ENCODE results near the gene ARL15. TPM values are rescaled to one million over a fixed set of nuclear protein-coding genes. Genes with fewer than 3 reads are reported as not detected.
A peak's percentile ranks its signal among the peaks of the same experiment; 100 is the strongest.

Gene ARL15
- total RNA-seq, 1 donor from 2014 or later: 28.9 TPM

DNA sequence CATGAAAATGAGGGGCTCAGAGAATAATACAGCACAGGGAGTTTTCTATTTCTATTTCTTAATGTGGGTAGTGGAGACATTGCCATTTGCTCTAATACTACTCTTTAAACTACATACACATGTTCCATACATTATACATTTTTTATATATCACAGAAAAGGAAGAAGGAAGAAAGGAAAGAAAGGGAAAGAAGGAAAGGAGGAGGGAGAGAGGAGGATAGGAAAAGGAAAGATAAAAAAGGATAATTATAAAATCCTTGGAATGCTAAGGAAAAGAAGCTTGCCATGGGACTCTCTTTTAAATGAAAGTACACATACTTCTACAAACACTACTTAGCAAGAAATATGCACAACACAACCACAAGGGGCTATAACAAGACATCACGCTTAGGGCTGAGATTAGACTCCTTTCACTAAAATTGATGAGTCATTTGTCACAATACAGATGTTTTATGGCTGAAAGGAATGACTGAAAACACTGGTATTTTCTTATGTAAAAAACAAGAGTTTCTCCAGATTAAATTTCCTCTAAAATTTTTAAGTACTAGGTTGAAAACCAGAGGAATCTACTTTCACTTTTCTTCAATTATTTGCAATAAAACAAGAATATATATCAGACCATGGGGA, 219.8 kb downstream of the ARL15 start:
- Mint-ChIP-seq H3K27ac (no peak overlapping the region), H3K4me3 (ENCODE audit: low read depth) (no peak overlapping the region), H3K9me3 (ENCODE audit: low read depth) (no peaks in the 10 kb centered on the region), H3K4me1 (ENCODE audit: low read depth) (no peaks in the 10 kb centered on the region), H3K27me3 (no peaks in the 10 kb centered on the region), H3K36me3 (ENCODE audit: insufficient read depth) (no peaks in the 10 kb centered on the region)
- TF ChIP-seq CTCF (IDR thresholded peaks at IDR 0.05; ENCODE audit: unreplicated experiment): peak; percentile 28
- DNase-seq (ENCODE audit: low spot score, unreplicated experiment): no peak

DNA sequence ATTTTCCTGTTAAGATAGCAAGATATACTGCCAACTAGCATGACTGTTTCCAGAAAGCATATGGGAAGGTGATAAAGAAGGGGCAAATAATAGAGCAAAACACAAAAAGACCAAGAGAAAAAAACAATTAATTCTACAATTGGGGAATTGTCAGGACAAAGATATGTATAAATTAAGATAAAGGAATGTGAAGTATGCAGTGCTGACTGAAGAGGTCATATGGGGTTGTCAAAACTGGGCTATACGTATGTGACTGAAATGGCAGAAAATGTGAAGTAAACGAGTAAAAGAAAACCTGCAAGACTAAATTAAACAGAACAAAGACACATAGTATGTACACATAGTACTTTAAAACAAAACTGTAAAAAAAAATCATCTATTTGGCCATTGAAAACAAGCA, 222.3 kb downstream of the ARL15 start:
- H3K27me3 Mint-ChIP-seq: no peaks in the 10 kb centered on the region
- no peak overlapping the region for H3K4me3 Mint-ChIP-seq (ENCODE audit: low read depth)
- no peak overlapping the region for H3K27ac Mint-ChIP-seq
- H3K4me1 Mint-ChIP-seq (ENCODE audit: low read depth): no peaks in the 10 kb centered on the region
- no peak for DNase-seq (ENCODE audit: low spot score, unreplicated experiment)
- peaks cover 1% of the 10 kb centered on the region for H3K36me3 Mint-ChIP-seq (ENCODE audit: insufficient read depth)
- no peak for TF ChIP-seq CTCF (IDR thresholded peaks at IDR 0.05; ENCODE audit: unreplicated experiment)
- no peaks in the 10 kb centered on the region for H3K9me3 Mint-ChIP-seq (ENCODE audit: low read depth)

GRCh38 chr5:54087436-54087835, 222.9 kb downstream of the ARL15 start:
- H3K27ac Mint-ChIP-seq: no peak overlapping the region
- peaks cover 1% of the 10 kb centered on the region for H3K36me3 Mint-ChIP-seq (ENCODE audit: insufficient read depth)
- H3K4me3 Mint-ChIP-seq (ENCODE audit: low read depth): no peak overlapping the region

GRCh38 chr5:54086191-54086590, 224.2 kb downstream of the ARL15 start:
- no peak for DNase-seq (ENCODE audit: low spot score, unreplicated experiment)
- no peak for TF ChIP-seq CTCF (IDR thresholded peaks at IDR 0.05; ENCODE audit: unreplicated experiment)
- Mint-ChIP-seq H3K36me3 (ENCODE audit: insufficient read depth) (peaks cover 4% of the 10 kb centered on the region), H3K4me3 (ENCODE audit: low read depth) (no peak overlapping the region), H3K4me1 (ENCODE audit: low read depth) (no peaks in the 10 kb centered on the region), H3K9me3 (ENCODE audit: low read depth) (no peaks in the 10 kb centered on the region), H3K27ac (no peak overlapping the region), H3K27me3 (no peaks in the 10 kb centered on the region)

More at GRCh38 chr5:54087436-54087835, 222.9 kb downstream of the ARL15 start:
- Mint-ChIP-seq H3K4me1 (ENCODE audit: low read depth) (no peaks in the 10 kb centered on the region), H3K27me3 (no peaks in the 10 kb centered on the region), H3K9me3 (ENCODE audit: low read depth) (no peaks in the 10 kb centered on the region)
- DNase-seq (ENCODE audit: low spot score, unreplicated experiment): no peak
- TF ChIP-seq CTCF (IDR thresholded peaks at IDR 0.05; ENCODE audit: unreplicated experiment): no peak

DNA sequence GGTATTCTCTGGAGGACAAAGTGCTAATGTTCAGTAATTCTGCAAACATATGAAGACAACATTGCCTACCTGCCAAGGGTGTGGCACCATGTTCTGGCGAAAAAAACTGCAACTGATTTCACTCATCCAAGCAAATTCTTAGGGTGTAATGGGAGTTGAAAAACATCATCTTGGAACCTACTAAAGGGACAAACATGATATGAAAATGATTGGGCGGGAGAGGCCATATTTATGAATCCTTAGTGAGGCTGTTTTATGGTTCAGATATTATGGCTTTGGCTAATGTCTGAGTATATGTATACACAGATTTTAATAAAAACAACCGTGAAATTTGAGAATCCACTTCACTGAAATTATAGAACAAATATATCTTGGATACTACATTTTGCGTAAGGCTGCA, 225.7 kb downstream of the ARL15 start:
- Mint-ChIP-seq H3K9me3 (ENCODE audit: low read depth) (no peaks in the 10 kb centered on the region), H3K4me1 (ENCODE audit: low read depth) (no peaks in the 10 kb centered on the region), H3K27ac (no peak overlapping the region), H3K27me3 (no peaks in the 10 kb centered on the region), H3K4me3 (ENCODE audit: low read depth) (no peak overlapping the region), H3K36me3 (ENCODE audit: insufficient read depth) (peaks cover 4% of the 10 kb centered on the region)
- no peak for DNase-seq (ENCODE audit: low spot score, unreplicated experiment)
- no peak for TF ChIP-seq CTCF (IDR thresholded peaks at IDR 0.05; ENCODE audit: unreplicated experiment)
